HepG2 (cell line): ENCODE measurements around the gene ERLEC1. TPM values are rescaled to one million over a fixed set of nuclear protein-coding genes. Genes with fewer than 3 reads are reported as not detected.

ENCODE experiments used
- ARID2 ChIP-seq: sonication (generic); formaldehyde crosslinking; IDR thresholded peaks from 2 replicates; pipeline ENCODE4 v1.8.1; 2022; ENCODE audit warnings: mild to moderate bottlenecking, missing genetic modification reagents, borderline replicate concordance
- ARNT ChIP-seq: fragments of 450-650 bp; IDR thresholded peaks from 2 replicates; pipeline ENCODE4 v1.6.1; 2017
- ATF1 ChIP-seq: IDR thresholded peaks from 2 replicates; pipeline ENCODE4 v1.6.1; 2016; ENCODE audit warnings: mild to moderate bottlenecking, control low read depth
- CEBPG ChIP-seq: IDR thresholded peaks from 2 replicates; pipeline ENCODE4 v1.6.1; 2016
- HBP1 ChIP-seq: IDR thresholded peaks from 2 replicates; pipeline ENCODE4 v1.6.1; 2016; ENCODE audit warnings: low read depth, control low read depth
- KAT8 ChIP-seq: IDR thresholded peaks from 2 replicates; pipeline ENCODE4 v1.6.1; 2016; ENCODE audit warnings: missing genetic modification reagents, missing compliant biosample characterization
- MAFK ChIP-seq, 2 experiments: IDR thresholded peaks in 1 of 2; conservative IDR thresholded peaks in 1 of 2; 2 replicates each; pipeline ENCODE4 v1.6.1; 2011; ENCODE audit warnings: improper control_type of control experiment in 2 of 2, low read length in 2 of 2
- MTERF4 ChIP-seq: sonication (generic); formaldehyde crosslinking; IDR thresholded peaks from 2 replicates; pipeline ENCODE4 v1.8.0; 2023; ENCODE audit warnings: mild to moderate bottlenecking, missing genetic modification reagents
- NR3C1 ChIP-seq: sonication (generic); formaldehyde crosslinking; IDR thresholded peaks from 2 replicates; pipeline ENCODE4 v1.4.0; 2020; ENCODE audit warnings: missing genetic modification reagents
- PHF20 ChIP-seq: sonication (generic); formaldehyde crosslinking; IDR thresholded peaks from 2 replicates; pipeline ENCODE4 v1.5.0; 2020; ENCODE audit warnings: mild to moderate bottlenecking, missing genetic modification reagents
- PHF21A ChIP-seq: sonication (generic); formaldehyde crosslinking; IDR thresholded peaks from 2 replicates; pipeline ENCODE4 v1.5.0; 2020; ENCODE audit warnings: mild to moderate bottlenecking, missing genetic modification reagents
- PHF8 ChIP-seq: sonication (generic); formaldehyde crosslinking; IDR thresholded peaks from 2 replicates; pipeline ENCODE4 v1.5.0; 2020; ENCODE audit warnings: missing genetic modification reagents
- PRMT3 ChIP-seq: sonication (generic); formaldehyde crosslinking; IDR thresholded peaks from 2 replicates; pipeline ENCODE4 v1.8.1; 2022; ENCODE audit warnings: low read depth, mild to moderate bottlenecking, moderate library complexity, missing genetic modification reagents, borderline replicate concordance
- ZFAT ChIP-seq: sonication (generic); formaldehyde crosslinking; conservative IDR thresholded peaks from 2 replicates; pipeline ENCODE4 v1.8.1; 2023; ENCODE audit warnings: missing genetic modification reagents, inconsistent platforms
- ZNF510 ChIP-seq: sonication (generic); formaldehyde crosslinking; IDR thresholded peaks from 2 replicates; pipeline ENCODE4 v1.4.0; 2020; ENCODE audit warnings: low read depth, mild to moderate bottlenecking, missing genetic modification reagents
- polyA plus RNA-seq, 8 experiments: library from polyadenylated mRNA; depleted of rRNA in 3 of 8; stranded (reverse) in 7 of 8; unstranded in 1 of 8; fragments of >200 nt; fragmentation: Illumina TruSeq in 4 of 8; extraction: Trizol in 4 of 8; gene quantifications; 2 replicates each; pipeline versions ENCODE4 v1.2.1 to v1.2.3, GENCODE V29; 2011 to 2016; ENCODE audit warnings: low read depth in 4 of 8, missing spikeins in 1 of 8, mixed read lengths in 1 of 8; ENCODE audit not compliant: insufficient read depth in 1 of 8
- total RNA-seq, 5 experiments: library from RNA; depleted of rRNA; stranded (reverse); fragments of >200 nt; fragmentation: Illumina TruSeq; extraction: Trizol; gene quantifications; 2 replicates each; pipeline ENCODE4 v1.2.3, GENCODE V29; 2016; ENCODE audit warnings: low read depth in 1 of 5
- TF ChIP-seq, protein P1 (sequence below): IDR thresholded peaks from 2 replicates; pipeline ENCODE4 v1.6.1; 2012; ENCODE audit warnings: low read length, improper control_type of control experiment
- TF ChIP-seq, protein P2 (sequence below): sonication (generic); formaldehyde crosslinking; IDR thresholded peaks from 2 replicates; pipeline ENCODE4 v1.4.0; 2020; ENCODE audit warnings: missing genetic modification reagents
- TF ChIP-seq, protein P3 (sequence below): sonication (generic); formaldehyde crosslinking; IDR thresholded peaks from 2 replicates; pipeline ENCODE4 v1.5.1; 2020; ENCODE audit warnings: mild to moderate bottlenecking, moderate library complexity, missing genetic modification reagents

ERLEC1 gene
- total and polyA plus RNA-seq, 2 of the 13 experiments (the other 11 are each of a cell fraction or from before 2014, with no cell fraction given): 87.3 to 88.4 TPM

DNA sequence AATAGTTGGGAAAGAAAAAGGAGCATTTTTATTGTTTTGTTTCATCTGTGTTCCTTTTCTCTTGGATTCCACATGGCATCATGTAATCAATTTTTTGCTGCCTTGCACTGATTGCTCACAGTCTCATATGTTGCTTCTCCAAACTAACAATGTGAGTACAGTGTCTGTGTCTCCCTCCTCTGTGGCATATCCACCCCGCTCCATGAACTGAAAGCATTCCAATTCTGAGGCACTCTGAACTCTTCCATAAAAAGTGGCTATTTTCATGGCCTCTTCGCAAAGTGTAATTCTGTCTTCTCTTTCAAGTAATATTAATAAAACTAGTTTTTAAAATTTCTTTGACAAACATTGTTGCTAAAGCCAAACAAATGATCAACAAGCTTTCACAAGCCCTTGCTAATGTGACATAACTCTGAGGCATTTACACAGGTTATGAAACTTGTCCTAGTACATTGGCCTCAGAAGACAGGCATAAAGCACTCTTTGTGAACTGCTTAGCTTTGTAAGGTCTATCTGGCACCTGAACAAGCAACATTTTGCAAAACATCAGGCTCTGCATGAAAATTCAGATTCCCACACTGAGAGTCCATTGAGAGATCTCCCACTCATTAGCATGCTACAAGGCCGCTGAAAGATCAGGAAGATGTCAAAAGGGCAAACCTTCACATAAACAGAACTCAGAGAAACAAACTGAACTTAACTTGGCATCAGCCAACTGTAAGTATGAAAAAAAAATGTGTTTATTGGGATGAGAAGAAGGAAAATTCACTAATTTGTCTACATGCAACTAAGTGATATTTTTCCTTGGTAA is 39.9 kb downstream of the ERLEC1 start (continued):
- no peak for TF ChIP-seq MTERF4 (CRISPR knock-in tag)
- peak; percentile 99 for TF ChIP-seq CEBPG
- TF ChIP-seq ATF1 (CRISPR knock-in tag): peak; percentile 84
- TF ChIP-seq ZNF510: no peak
- TF ChIP-seq MAFK (conservative IDR thresholded peaks at IDR 0.05 in 1 of 2, IDR thresholded peaks at IDR 0.05 in 1 of 2; ENCODE audit: low read length in 2 of 2): peak; percentile 6; a peak in 1 of 4 replicates
- TF ChIP-seq NR3C1: no peak
- TF ChIP-seq ARID2 (CRISPR knock-in tag): peak; percentile 94
- TF ChIP-seq, protein P1, sequence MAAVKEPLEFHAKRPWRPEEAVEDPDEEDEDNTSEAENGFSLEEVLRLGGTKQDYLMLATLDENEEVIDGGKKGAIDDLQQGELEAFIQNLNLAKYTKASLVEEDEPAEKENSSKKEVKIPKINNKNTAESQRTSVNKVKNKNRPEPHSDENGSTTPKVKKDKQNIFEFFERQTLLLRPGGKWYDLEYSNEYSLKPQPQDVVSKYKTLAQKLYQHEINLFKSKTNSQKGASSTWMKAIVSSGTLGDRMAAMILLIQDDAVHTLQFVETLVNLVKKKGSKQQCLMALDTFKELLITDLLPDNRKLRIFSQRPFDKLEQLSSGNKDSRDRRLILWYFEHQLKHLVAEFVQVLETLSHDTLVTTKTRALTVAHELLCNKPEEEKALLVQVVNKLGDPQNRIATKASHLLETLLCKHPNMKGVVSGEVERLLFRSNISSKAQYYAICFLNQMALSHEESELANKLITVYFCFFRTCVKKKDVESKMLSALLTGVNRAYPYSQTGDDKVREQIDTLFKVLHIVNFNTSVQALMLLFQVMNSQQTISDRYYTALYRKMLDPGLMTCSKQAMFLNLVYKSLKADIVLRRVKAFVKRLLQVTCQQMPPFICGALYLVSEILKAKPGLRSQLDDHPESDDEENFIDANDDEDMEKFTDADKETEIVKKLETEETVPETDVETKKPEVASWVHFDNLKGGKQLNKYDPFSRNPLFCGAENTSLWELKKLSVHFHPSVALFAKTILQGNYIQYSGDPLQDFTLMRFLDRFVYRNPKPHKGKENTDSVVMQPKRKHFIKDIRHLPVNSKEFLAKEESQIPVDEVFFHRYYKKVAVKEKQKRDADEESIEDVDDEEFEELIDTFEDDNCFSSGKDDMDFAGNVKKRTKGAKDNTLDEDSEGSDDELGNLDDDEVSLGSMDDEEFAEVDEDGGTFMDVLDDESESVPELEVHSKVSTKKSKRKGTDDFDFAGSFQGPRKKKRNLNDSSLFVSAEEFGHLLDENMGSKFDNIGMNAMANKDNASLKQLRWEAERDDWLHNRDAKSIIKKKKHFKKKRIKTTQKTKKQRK: no peak
- TF ChIP-seq ARNT: no peak
- peak; percentile 78; the same call in 1 of the 2 replicates for TF ChIP-seq PRMT3 (CRISPR knock-in tag)
- TF ChIP-seq, protein P2, sequence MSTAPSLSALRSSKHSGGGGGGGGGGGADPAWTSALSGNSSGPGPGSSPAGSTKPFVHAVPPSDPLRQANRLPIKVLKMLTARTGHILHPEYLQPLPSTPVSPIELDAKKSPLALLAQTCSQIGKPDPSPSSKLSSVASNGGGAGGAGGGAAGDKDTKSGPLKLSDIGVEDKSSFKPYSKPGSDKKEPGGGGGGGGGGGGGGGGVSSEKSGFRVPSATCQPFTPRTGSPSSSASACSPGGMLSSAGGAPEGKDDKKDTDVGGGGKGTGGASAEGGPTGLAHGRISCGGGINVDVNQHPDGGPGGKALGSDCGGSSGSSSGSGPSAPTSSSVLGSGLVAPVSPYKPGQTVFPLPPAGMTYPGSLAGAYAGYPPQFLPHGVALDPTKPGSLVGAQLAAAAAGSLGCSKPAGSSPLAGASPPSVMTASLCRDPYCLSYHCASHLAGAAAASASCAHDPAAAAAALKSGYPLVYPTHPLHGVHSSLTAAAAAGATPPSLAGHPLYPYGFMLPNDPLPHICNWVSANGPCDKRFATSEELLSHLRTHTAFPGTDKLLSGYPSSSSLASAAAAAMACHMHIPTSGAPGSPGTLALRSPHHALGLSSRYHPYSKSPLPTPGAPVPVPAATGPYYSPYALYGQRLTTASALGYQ (CRISPR knock-in tag): peak; percentile 98
- no peak for TF ChIP-seq HBP1 (CRISPR knock-in tag)
- peak; percentile 37; the same call in 1 of the 2 replicates for TF ChIP-seq PHF8 (CRISPR knock-in tag)
- no peak for TF ChIP-seq PHF20 (CRISPR knock-in tag)
- peak; percentile 98 for TF ChIP-seq PHF21A
- TF ChIP-seq, protein P3, sequence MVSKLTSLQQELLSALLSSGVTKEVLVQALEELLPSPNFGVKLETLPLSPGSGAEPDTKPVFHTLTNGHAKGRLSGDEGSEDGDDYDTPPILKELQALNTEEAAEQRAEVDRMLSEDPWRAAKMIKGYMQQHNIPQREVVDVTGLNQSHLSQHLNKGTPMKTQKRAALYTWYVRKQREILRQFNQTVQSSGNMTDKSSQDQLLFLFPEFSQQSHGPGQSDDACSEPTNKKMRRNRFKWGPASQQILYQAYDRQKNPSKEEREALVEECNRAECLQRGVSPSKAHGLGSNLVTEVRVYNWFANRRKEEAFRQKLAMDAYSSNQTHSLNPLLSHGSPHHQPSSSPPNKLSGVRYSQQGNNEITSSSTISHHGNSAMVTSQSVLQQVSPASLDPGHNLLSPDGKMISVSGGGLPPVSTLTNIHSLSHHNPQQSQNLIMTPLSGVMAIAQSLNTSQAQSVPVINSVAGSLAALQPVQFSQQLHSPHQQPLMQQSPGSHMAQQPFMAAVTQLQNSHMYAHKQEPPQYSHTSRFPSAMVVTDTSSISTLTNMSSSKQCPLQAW (CRISPR knock-in tag): peak; percentile 77
- peak; percentile 92 for TF ChIP-seq KAT8 (CRISPR knock-in tag)
- no peak for TF ChIP-seq ZFAT (CRISPR knock-in tag)
